Measurements from ENCODE around the gene TMEM43. TPM values are rescaled to one million over a fixed set of nuclear protein-coding genes. Genes with fewer than 3 reads are reported as not detected.

TMEM43 gene
- polyA plus RNA-seq, 3 donors, result 53.7 to 60.6 (median 56.0) TPM

GRCh38 chr3:14157951-14158350, 33.1 kb downstream of the TMEM43 start:
- DNase-seq (ENCODE audit: extremely low read depth in 1 of 11, low read depth in 9 of 11, low spot score in 4 of 11), result no peak

GRCh38 chr3:14158370-14158769, 33.5 kb downstream of the TMEM43 start:
- no peak for DNase-seq (ENCODE audit: extremely low read depth in 1 of 11, low read depth in 9 of 11, low spot score in 4 of 11)

GRCh38 chr3:14159426-14159825, 34.6 kb downstream of the TMEM43 start:
- no peak for DNase-seq (ENCODE audit: extremely low read depth in 1 of 11, low read depth in 9 of 11, low spot score in 4 of 11)

GRCh38 chr3:14161282-14161681, 36.4 kb downstream of the TMEM43 start:
- DNase-seq (ENCODE audit: extremely low read depth in 1 of 11, low read depth in 9 of 11, low spot score in 4 of 11), result no peak

GRCh38 chr3:14162178-14162577, 37.3 kb downstream of the TMEM43 start:
- no peak for DNase-seq (ENCODE audit: extremely low read depth in 1 of 11, low read depth in 9 of 11, low spot score in 4 of 11)

GRCh38 chr3:14166877-14167603, 42.2 kb downstream of the TMEM43 start:
- DNase-seq (ENCODE audit: extremely low read depth in 1 of 11, low read depth in 9 of 11, low spot score in 4 of 11), result no peak

GRCh38 chr3:14169435-14169834, 44.6 kb downstream of the TMEM43 start:
- no peak for DNase-seq (ENCODE audit: extremely low read depth in 1 of 11, low read depth in 9 of 11, low spot score in 4 of 11)

GRCh38 chr3:14169871-14170270, 45.0 kb downstream of the TMEM43 start:
- DNase-seq (ENCODE audit: extremely low read depth in 1 of 11, low read depth in 9 of 11, low spot score in 4 of 11), result no peak

GRCh38 chr3:14170531-14171159, 45.8 kb downstream of the TMEM43 start:
- DNase-seq (ENCODE audit: extremely low read depth in 1 of 11, low read depth in 9 of 11, low spot score in 4 of 11), result no peak

- no peak for DNase-seq (ENCODE audit: extremely low read depth in 1 of 11, low read depth in 9 of 11, low spot score in 4 of 11)
These were observed 47.6 kb downstream of the TMEM43 start for GRCh38 chr3:14172496-14172895.

- no peak for DNase-seq (ENCODE audit: extremely low read depth in 1 of 11, low read depth in 9 of 11, low spot score in 4 of 11)
These were observed 49.6 kb downstream of the TMEM43 start for GRCh38 chr3:14174483-14174882.

- no peak for DNase-seq (ENCODE audit: extremely low read depth in 1 of 11, low read depth in 9 of 11, low spot score in 4 of 11)
These were observed 50.7 kb downstream of the TMEM43 start for GRCh38 chr3:14175383-14176037.

GRCh38 chr3:14177580-14178246, 52.9 kb downstream of the TMEM43 start:
- peak in 5 of 11 donors; percentile 17 to 33 (median 24) for DNase-seq (ENCODE audit: extremely low read depth in 1 of 11, low read depth in 9 of 11, low spot score in 4 of 11)

- DNase-seq (ENCODE audit: extremely low read depth in 1 of 11, low read depth in 9 of 11, low spot score in 4 of 11), result peak; percentile 94 to 99 (median 97)
These were observed 53.6 kb downstream of the TMEM43 start, which contains the start of the genes LSM3 and XPC for GRCh38 chr3:14178247-14179113. Gene LSM3 (plus strand): TSS chr3:14178817. CDS start chr3:14178861, 44 bp downstream. Gene XPC (minus strand): TSS chr3:14178601. CDS start chr3:14178568, 33 bp downstream.

- DNase-seq (ENCODE audit: extremely low read depth in 1 of 11, low read depth in 9 of 11, low spot score in 4 of 11), result no peak
These were observed 54.2 kb downstream of the TMEM43 start for GRCh38 chr3:14179114-14179465.

GRCh38 chr3:14179795-14180194, 54.9 kb downstream of the TMEM43 start:
- no peak for DNase-seq (ENCODE audit: extremely low read depth in 1 of 11, low read depth in 9 of 11, low spot score in 4 of 11)

GRCh38 chr3:14181253-14181652, 56.4 kb downstream of the TMEM43 start:
- DNase-seq (ENCODE audit: extremely low read depth in 1 of 11, low read depth in 9 of 11, low spot score in 4 of 11), result no peak

GRCh38 chr3:14183015-14183577, 58.2 kb downstream of the TMEM43 start:
- no peak for DNase-seq (ENCODE audit: extremely low read depth in 1 of 11, low read depth in 9 of 11, low spot score in 4 of 11)
